ENCODE data around the gene ANKRD44. TPM values are rescaled to one million over a fixed set of nuclear protein-coding genes. Genes with fewer than 3 reads are reported as not detected.
"Not testable (repeated sequence)": the region's sequence is repeated elsewhere in the genome, so short reads cannot be mapped to it uniquely, and the experiment has no call there.

ANKRD44 gene
- polyA plus RNA-seq, 6 donors from 2014 or later = 107 to 176 (median 141) TPM

GRCh38 chr2:197245829-197246804 is 64.5 kb downstream of the ANKRD44 start:
- DNase-seq (no peak), ATAC-seq (ENCODE audit: low read depth in 2 of 2) (no peak)
- peak overlapping the region in 5 of 6 donors; percentile 49 to 91 (median 82) for H3K27ac Mint-ChIP-seq
- no peaks in the 10 kb centered on the region for H3K27me3 Mint-ChIP-seq
- H3K36me3 Mint-ChIP-seq = peaks cover 18 to 33% of the 10 kb centered on the region in 2 donors
- peak overlapping the region in 5 of 8 donors; percentile 8 to 29 (median 13) for H3K4me3 Mint-ChIP-seq
- H3K9me3 Mint-ChIP-seq = peaks cover 0 to 4% (median 0%) of the 10 kb centered on the region in 7 donors
- H3K4me1 Mint-ChIP-seq = peaks cover 58 to 80% (median 71%) of the 10 kb centered on the region in 3 donors

- no peaks in the 10 kb centered on the region for H3K27me3 Mint-ChIP-seq
- peaks cover 18 to 33% of the 10 kb centered on the region in 2 donors for H3K36me3 Mint-ChIP-seq
- DNase-seq = no peak
- H3K4me1 Mint-ChIP-seq = peaks cover 58 to 84% (median 71%) of the 10 kb centered on the region in 3 donors
- H3K4me3 Mint-ChIP-seq = no peak overlapping the region
- H3K9me3 Mint-ChIP-seq = peaks cover 0 to 4% (median 0%) of the 10 kb centered on the region in 7 donors
- peak overlapping the region in 4 of 6 donors; percentile 12 to 84 (median 82) for H3K27ac Mint-ChIP-seq
- ATAC-seq (ENCODE audit: low read depth in 2 of 2) = no peak
Observed at GRCh38 chr2:197244349-197244748, 66.2 kb downstream of the ANKRD44 start.

GRCh38 chr2:197242719-197243118 is 67.9 kb downstream of the ANKRD44 start:
- Mint-ChIP-seq H3K4me3 (peak overlapping the region in 4 of 8 donors; percentile 30 to 57 (median 44)), H3K36me3 (peaks cover 13 to 30% of the 10 kb centered on the region in 2 donors), H3K27me3 (no peaks in the 10 kb centered on the region), H3K9me3 (peaks cover 0 to 4% (median 0%) of the 10 kb centered on the region in 7 donors), H3K27ac (peak overlapping the region in 5 of 6 donors; percentile 9 to 91 (median 84)), H3K4me1 (peaks cover 63 to 87% (median 75%) of the 10 kb centered on the region in 3 donors)
- ATAC-seq (ENCODE audit: low read depth in 2 of 2) (no peak), DNase-seq (no peak)

GRCh38 chr2:197241596-197241995 is 69.0 kb downstream of the ANKRD44 start:
- H3K27ac Mint-ChIP-seq = peak overlapping the region in 1 of 6 donors; percentile 44
- H3K27me3 Mint-ChIP-seq = no peaks in the 10 kb centered on the region
- DNase-seq = no peak
- peaks cover 8 to 21% of the 10 kb centered on the region in 2 donors for H3K36me3 Mint-ChIP-seq
- peaks cover 0 to 3% (median 0%) of the 10 kb centered on the region in 7 donors for H3K9me3 Mint-ChIP-seq
- peak; percentile 56 to 63 for ATAC-seq (ENCODE audit: low read depth in 2 of 2)
- H3K4me1 Mint-ChIP-seq = peaks cover 61 to 87% (median 75%) of the 10 kb centered on the region in 3 donors
- H3K4me3 Mint-ChIP-seq = peak overlapping the region in 3 of 8 donors; percentile 32 to 55 (median 47)

GRCh38 chr2:197241153-197241552 is 69.4 kb downstream of the ANKRD44 start:
- Mint-ChIP-seq H3K27ac (peak overlapping the region in 5 of 6 donors; percentile 74 to 95 (median 84)), H3K27me3 (no peaks in the 10 kb centered on the region)
- no peak for ATAC-seq (ENCODE audit: low read depth in 2 of 2)

GRCh38 chr2:197240421-197241041 is 70.0 kb downstream of the ANKRD44 start:
- Mint-ChIP-seq H3K36me3 (peaks cover 8 to 17% of the 10 kb centered on the region in 2 donors), H3K4me1 (peaks cover 62 to 90% (median 78%) of the 10 kb centered on the region in 3 donors), H3K27me3 (no peaks in the 10 kb centered on the region), H3K9me3 (no peaks in the 10 kb centered on the region), H3K27ac (peak overlapping the region; percentile 41 to 95 (median 83)), H3K4me3 (peak overlapping the region; percentile 26 to 86 (median 56))
- ATAC-seq (ENCODE audit: low read depth in 2 of 2) = peak; percentile 67 to 75
- no peak for DNase-seq

More at GRCh38 chr2:197241153-197241552, 69.4 kb downstream of the ANKRD44 start:
- H3K36me3 Mint-ChIP-seq = peaks cover 8 to 17% of the 10 kb centered on the region in 2 donors
- DNase-seq = no peak
- H3K4me3 Mint-ChIP-seq = peak overlapping the region; percentile 26 to 86 (median 56)
- H3K4me1 Mint-ChIP-seq = peaks cover 61 to 88% (median 75%) of the 10 kb centered on the region in 3 donors
- H3K9me3 Mint-ChIP-seq = no peaks in the 10 kb centered on the region

- Mint-ChIP-seq H3K4me3 (peak overlapping the region in 6 of 8 donors; percentile 16 to 86 (median 56)), H3K4me1 (peaks cover 65 to 93% (median 78%) of the 10 kb centered on the region in 3 donors), H3K36me3 (peaks cover 8 to 17% of the 10 kb centered on the region in 2 donors), H3K27ac (peak overlapping the region in 5 of 6 donors; percentile 41 to 96 (median 86))
- peak in 1 of 2 donors; percentile 13 for ATAC-seq (ENCODE audit: low read depth in 2 of 2)
- H3K27me3 Mint-ChIP-seq, H3K9me3 Mint-ChIP-seq, DNase-seq: not testable (repeated sequence)
Observed at GRCh38 chr2:197240018-197240417, 70.6 kb downstream of the ANKRD44 start.

- ATAC-seq (ENCODE audit: low read depth in 2 of 2) (peak; percentile 33 to 52), DNase-seq (no peak)
- H3K27ac Mint-ChIP-seq = peak overlapping the region; percentile 24 to 96 (median 88)
- peak overlapping the region; percentile 32 to 87 (median 80) for H3K4me3 Mint-ChIP-seq
- no peaks in the 10 kb centered on the region for H3K9me3 Mint-ChIP-seq
- H3K4me1 Mint-ChIP-seq = peaks cover 68 to 94% (median 79%) of the 10 kb centered on the region in 3 donors
- H3K36me3 Mint-ChIP-seq = peaks cover 8 to 14% of the 10 kb centered on the region in 2 donors
- H3K27me3 Mint-ChIP-seq = no peaks in the 10 kb centered on the region
Observed at GRCh38 chr2:197239434-197239833, 71.1 kb downstream of the ANKRD44 start.

GRCh38 chr2:197238043-197238365 is 72.6 kb downstream of the ANKRD44 start:
- Mint-ChIP-seq H3K27ac (peak overlapping the region; percentile 19 to 86 (median 72)), H3K27me3 (no peaks in the 10 kb centered on the region), H3K4me1 (peaks cover 70 to 89% (median 79%) of the 10 kb centered on the region in 3 donors), H3K36me3 (peaks cover 0 to 8% of the 10 kb centered on the region in 2 donors), H3K4me3 (peak overlapping the region in 5 of 8 donors; percentile 13 to 83 (median 48)), H3K9me3 (no peaks in the 10 kb centered on the region)
- no peak for ATAC-seq (ENCODE audit: low read depth in 2 of 2)
- no peak for DNase-seq

GRCh38 chr2:197237291-197238042 is 73.1 kb downstream of the ANKRD44 start:
- ATAC-seq (ENCODE audit: low read depth in 2 of 2) (no peak), DNase-seq (no peak)
- H3K4me1 Mint-ChIP-seq = peaks cover 73 to 89% (median 81%) of the 10 kb centered on the region in 3 donors
- H3K36me3 Mint-ChIP-seq = peaks cover 0 to 8% of the 10 kb centered on the region in 2 donors
- peak overlapping the region in 7 of 8 donors; percentile 12 to 83 (median 48) for H3K4me3 Mint-ChIP-seq
- no peaks in the 10 kb centered on the region for H3K9me3 Mint-ChIP-seq
- H3K27me3 Mint-ChIP-seq = no peaks in the 10 kb centered on the region
- H3K27ac Mint-ChIP-seq = peak overlapping the region; percentile 30 to 86 (median 80)

- Mint-ChIP-seq H3K4me1 (peaks cover 75 to 92% (median 83%) of the 10 kb centered on the region in 3 donors), H3K27me3 (no peaks in the 10 kb centered on the region), H3K9me3 (no peaks in the 10 kb centered on the region), H3K4me3 (peak overlapping the region in 6 of 8 donors; percentile 12 to 76 (median 45)), H3K36me3 (peaks cover 0 to 8% of the 10 kb centered on the region in 2 donors), H3K27ac (peak overlapping the region in 4 of 6 donors; percentile 79 to 90 (median 82))
- ATAC-seq (ENCODE audit: low read depth in 2 of 2) (no peak), DNase-seq (no peak)
Observed at GRCh38 chr2:197236816-197237215, 73.8 kb downstream of the ANKRD44 start.

- H3K27me3 Mint-ChIP-seq = no peaks in the 10 kb centered on the region
- H3K9me3 Mint-ChIP-seq = no peaks in the 10 kb centered on the region
- H3K4me1 Mint-ChIP-seq = peaks cover 80 to 92% (median 87%) of the 10 kb centered on the region in 3 donors
- no peak for DNase-seq
- H3K36me3 Mint-ChIP-seq = peaks cover 0 to 8% of the 10 kb centered on the region in 2 donors
- peak overlapping the region; percentile 54 to 91 (median 82) for H3K27ac Mint-ChIP-seq
- H3K4me3 Mint-ChIP-seq = peak overlapping the region in 5 of 8 donors; percentile 2 to 56 (median 13)
- ATAC-seq (ENCODE audit: low read depth in 2 of 2) = no peak
Observed at GRCh38 chr2:197236159-197236558, 74.4 kb downstream of the ANKRD44 start.
